WTC11 (cell line): ENCODE measurements around the gene TNIK. TPM values are rescaled to one million over a fixed set of nuclear protein-coding genes. Genes with fewer than 3 reads are reported as not detected.

Experiments
- ATAC-seq: fragments of 200-7000 bp; cut with Tn5 transposase; 2 replicates; pipeline ENCODE4 v1.10.0; 2021; ENCODE audit warnings: mild to moderate bottlenecking, moderate library complexity
- CTCF ChIA-PET: fragments of 300-600 bp; sonication (Branson Sonifier 250); formaldehyde crosslinking; loops from one replicate; lab custom pipeline; 2021; ENCODE audit warnings: antibody characterized with exemption; lab: Charles Lee
- POLR2A ChIA-PET: fragments of 350-600 bp; sonication (Branson Sonifier 250); formaldehyde crosslinking; loops from one replicate; lab custom pipeline; 2021; ENCODE audit warnings: antibody characterized with exemption; lab: Charles Lee
- DNase-seq: peaks from one replicate; pipeline ENCODE4 v3.0.0; 2021; ENCODE audit warnings: low spot score
- H3K27ac Mint-ChIP-seq: 2 replicates; pipeline ENCODE4 v1.8.0; 2021; ENCODE audit warnings: mixed read lengths
- H3K27me3 Mint-ChIP-seq: 2 replicates; pipeline ENCODE4 v1.8.0; 2021; ENCODE audit warnings: low read depth, mild to moderate bottlenecking, moderate library complexity, mixed read lengths
- H3K36me3 Mint-ChIP-seq: 2 replicates; pipeline ENCODE4 v1.8.0; 2021; ENCODE audit warnings: mixed read lengths
- H3K4me1 Mint-ChIP-seq: 2 replicates; pipeline ENCODE4 v1.8.0; 2022; ENCODE audit warnings: mixed read lengths
- H3K4me3 Mint-ChIP-seq: 2 replicates; pipeline ENCODE4 v1.8.0; 2021; ENCODE audit warnings: mild to moderate bottlenecking, moderate library complexity, mixed read lengths
- H3K9me3 Mint-ChIP-seq: 2 replicates; pipeline ENCODE4 v1.8.0; 2021; ENCODE audit warnings: mixed read lengths
- AR ChIP-seq: fragments of 250-450 bp; sonication (Bioruptor Pico); IDR thresholded peaks from 2 replicates; pipeline ENCODE4 v1.9.0; 2021; ENCODE audit warnings: mild to moderate bottlenecking
- ATF2 ChIP-seq: sonication (generic); formaldehyde crosslinking; IDR thresholded peaks from 2 replicates; pipeline ENCODE4 v1.8.1; 2022; ENCODE audit warnings: low read depth, missing genetic modification reagents, borderline replicate concordance
- CBFB ChIP-seq: sonication (generic); formaldehyde crosslinking; IDR thresholded peaks from 2 replicates; pipeline ENCODE4 v1.8.1; 2022; ENCODE audit warnings: mild to moderate bottlenecking, low read depth, missing genetic modification reagents
- FOXP1 ChIP-seq: sonication (generic); formaldehyde crosslinking; IDR thresholded peaks from 2 replicates; pipeline ENCODE4 v1.8.0; 2022; ENCODE audit warnings: missing genetic modification reagents, mild to moderate bottlenecking, moderate library complexity, borderline replicate concordance
- GABPB1 ChIP-seq: sonication (generic); formaldehyde crosslinking; IDR thresholded peaks from 2 replicates; pipeline ENCODE4 v1.8.1; 2023; ENCODE audit warnings: mild to moderate bottlenecking, missing genetic modification reagents
- IRF2 ChIP-seq: sonication (generic); formaldehyde crosslinking; IDR thresholded peaks from 2 replicates; pipeline ENCODE4 v1.8.0; 2022; ENCODE audit warnings: low read depth, missing genetic modification reagents, borderline replicate concordance
- NR3C1 ChIP-seq: sonication (generic); formaldehyde crosslinking; conservative IDR thresholded peaks from 2 replicates; pipeline ENCODE4 v1.8.1; 2023; ENCODE audit warnings: low read depth, mild to moderate bottlenecking, missing genetic modification reagents
- PREB ChIP-seq: sonication (generic); formaldehyde crosslinking; IDR thresholded peaks from 2 replicates; pipeline ENCODE4 v1.8.1; 2022; ENCODE audit warnings: mild to moderate bottlenecking, missing genetic modification reagents, moderate library complexity, borderline replicate concordance
- SMAD4 ChIP-seq: sonication (generic); formaldehyde crosslinking; IDR thresholded peaks from 2 replicates; pipeline ENCODE4 v1.8.0; 2022; ENCODE audit warnings: mild to moderate bottlenecking, missing genetic modification reagents
- TCF7 ChIP-seq: sonication (generic); formaldehyde crosslinking; IDR thresholded peaks from 2 replicates; pipeline ENCODE4 v1.8.0; 2022; ENCODE audit warnings: mild to moderate bottlenecking, low read depth, missing genetic modification reagents, moderate library complexity
- TEAD1 ChIP-seq: sonication (generic); formaldehyde crosslinking; IDR thresholded peaks from 2 replicates; pipeline ENCODE4 v1.8.0; 2022; ENCODE audit warnings: mild to moderate bottlenecking, missing genetic modification reagents
- USF1 ChIP-seq: sonication (generic); formaldehyde crosslinking; IDR thresholded peaks from 2 replicates; pipeline ENCODE4 v1.8.0; 2022; ENCODE audit warnings: mild to moderate bottlenecking, missing genetic modification reagents
- USF2 ChIP-seq: sonication (generic); formaldehyde crosslinking; IDR thresholded peaks from 2 replicates; pipeline ENCODE4 v1.8.1; 2023; ENCODE audit warnings: mild to moderate bottlenecking, missing genetic modification reagents, moderate library complexity
- ZBTB21 ChIP-seq: sonication (generic); formaldehyde crosslinking; IDR thresholded peaks from 2 replicates; pipeline ENCODE4 v1.8.1; 2023; ENCODE audit warnings: mild to moderate bottlenecking, missing genetic modification reagents, borderline replicate concordance
- ZNF138 ChIP-seq: sonication (generic); formaldehyde crosslinking; conservative IDR thresholded peaks from 2 replicates; pipeline ENCODE4 v1.8.1; 2022; ENCODE audit warnings: mild to moderate bottlenecking, moderate library complexity, missing genetic modification reagents
- ZNF232 ChIP-seq: sonication (generic); formaldehyde crosslinking; IDR thresholded peaks from 2 replicates; pipeline ENCODE4 v1.8.0; 2022; ENCODE audit warnings: mild to moderate bottlenecking, missing genetic modification reagents
- ZNF317 ChIP-seq: sonication (generic); formaldehyde crosslinking; IDR thresholded peaks from 2 replicates; pipeline ENCODE4 v1.8.1; 2023; ENCODE audit warnings: low read depth, mild to moderate bottlenecking, moderate library complexity, missing genetic modification reagents, borderline replicate concordance
- ZNF396 ChIP-seq: fragments of 250-450 bp; sonication (Bioruptor Pico); IDR thresholded peaks from 2 replicates; pipeline ENCODE4 v1.8.0; 2021; ENCODE audit warnings: mild to moderate bottlenecking, moderate library complexity, borderline replicate concordance
- ZNF512 ChIP-seq: sonication (generic); formaldehyde crosslinking; IDR thresholded peaks from 2 replicates; pipeline ENCODE4 v1.8.1; 2022; ENCODE audit warnings: missing genetic modification reagents, borderline replicate concordance
- total RNA-seq: library from RNA; stranded (reverse); gene quantifications from 3 replicates; pipeline ENCODE4 v1.2.3, GENCODE V29; 2021

Gene TNIK
- total RNA-seq, 1 experiment from 2014 or later: 50.3 TPM

GRCh38 chr3:171270541-171270940 lies 189.7 kb downstream of the TNIK start (continued):
- no peak for TF ChIP-seq NR3C1 (CRISPR knock-in tag)
- TF ChIP-seq CBFB: no peak
- TF ChIP-seq TEAD1 (CRISPR knock-in tag): no peak

- DNase-seq (no peak), ATAC-seq (no peak)
- ChIA-PET POLR2A (no interaction called here), CTCF (no interaction called here)
- Mint-ChIP-seq H3K9me3 (peaks cover 4% of the 10 kb centered on the region; the same call in 1 of the 2 replicates), H3K27me3 (no peaks in the 10 kb centered on the region), H3K36me3 (no peaks in the 10 kb centered on the region), H3K4me3 (no peak overlapping the region), H3K27ac (no peak overlapping the region), H3K4me1 (peaks cover 76% of the 10 kb centered on the region)
- no peak for TF ChIP-seq AR
- no peak for TF ChIP-seq USF2
- TF ChIP-seq IRF2: no peak
- TF ChIP-seq SMAD4 (CRISPR knock-in tag): no peak
- TF ChIP-seq FOXP1: no peak
- TF ChIP-seq ZBTB21 (CRISPR knock-in tag): no peak
- TF ChIP-seq TCF7 (CRISPR knock-in tag): no peak
- no peak for TF ChIP-seq GABPB1 (CRISPR knock-in tag)
- TF ChIP-seq ZNF317 (CRISPR knock-in tag): no peak
- TF ChIP-seq ZNF512 (CRISPR knock-in tag): no peak
- TF ChIP-seq ZNF232 (CRISPR knock-in tag): no peak
- no peak for TF ChIP-seq ATF2 (CRISPR knock-in tag)
- no peak for TF ChIP-seq ZNF138
- no peak for TF ChIP-seq USF1 (CRISPR knock-in tag)
- no peak for TF ChIP-seq ZNF396
- no peak for TF ChIP-seq PREB (CRISPR knock-in tag)
Measured at GRCh38 chr3:171269542-171269941, 190.7 kb downstream of the TNIK start.
